Measurements from ENCODE around the gene RBM39.

DNA sequence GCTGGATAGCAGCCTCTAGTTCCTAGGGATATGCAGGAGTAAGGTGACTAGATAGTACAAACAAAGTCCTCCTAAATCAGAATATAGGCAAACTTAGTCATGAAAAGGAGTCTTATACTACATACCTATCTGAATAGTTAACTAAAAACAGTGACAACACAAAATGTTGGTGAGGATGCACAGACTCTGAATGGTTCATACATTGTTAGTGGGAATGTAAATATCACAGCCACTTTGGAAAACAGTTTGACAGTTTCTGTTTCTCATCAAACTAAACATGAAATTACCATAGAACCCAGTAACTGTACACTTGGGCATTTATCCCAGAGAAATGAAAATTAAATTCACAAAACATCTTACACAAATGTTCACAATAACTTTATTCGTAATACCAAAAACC is 60.1 kb downstream of the RBM39 start:
- TF ChIP-seq, protein P1, sequence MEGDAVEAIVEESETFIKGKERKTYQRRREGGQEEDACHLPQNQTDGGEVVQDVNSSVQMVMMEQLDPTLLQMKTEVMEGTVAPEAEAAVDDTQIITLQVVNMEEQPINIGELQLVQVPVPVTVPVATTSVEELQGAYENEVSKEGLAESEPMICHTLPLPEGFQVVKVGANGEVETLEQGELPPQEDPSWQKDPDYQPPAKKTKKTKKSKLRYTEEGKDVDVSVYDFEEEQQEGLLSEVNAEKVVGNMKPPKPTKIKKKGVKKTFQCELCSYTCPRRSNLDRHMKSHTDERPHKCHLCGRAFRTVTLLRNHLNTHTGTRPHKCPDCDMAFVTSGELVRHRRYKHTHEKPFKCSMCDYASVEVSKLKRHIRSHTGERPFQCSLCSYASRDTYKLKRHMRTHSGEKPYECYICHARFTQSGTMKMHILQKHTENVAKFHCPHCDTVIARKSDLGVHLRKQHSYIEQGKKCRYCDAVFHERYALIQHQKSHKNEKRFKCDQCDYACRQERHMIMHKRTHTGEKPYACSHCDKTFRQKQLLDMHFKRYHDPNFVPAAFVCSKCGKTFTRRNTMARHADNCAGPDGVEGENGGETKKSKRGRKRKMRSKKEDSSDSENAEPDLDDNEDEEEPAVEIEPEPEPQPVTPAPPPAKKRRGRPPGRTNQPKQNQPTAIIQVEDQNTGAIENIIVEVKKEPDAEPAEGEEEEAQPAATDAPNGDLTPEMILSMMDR (IDR thresholded peaks at IDR 0.05), result no peak
- TF ChIP-seq ZFX (IDR thresholded peaks at IDR 0.05; ENCODE audit: borderline replicate concordance), result no peak
